ENCODE data around the gene CDNF. TPM values are rescaled to one million over a fixed set of nuclear protein-coding genes. Genes with fewer than 3 reads are reported as not detected.

The CDNF gene
- total and polyA plus RNA-seq, 4 donors = 1.5 to 5.9 (median 2.9) TPM

GRCh38 chr10:14859043-14859442, 21.2 kb upstream of the CDNF start (continued):
- TF ChIP-seq, protein P1, sequence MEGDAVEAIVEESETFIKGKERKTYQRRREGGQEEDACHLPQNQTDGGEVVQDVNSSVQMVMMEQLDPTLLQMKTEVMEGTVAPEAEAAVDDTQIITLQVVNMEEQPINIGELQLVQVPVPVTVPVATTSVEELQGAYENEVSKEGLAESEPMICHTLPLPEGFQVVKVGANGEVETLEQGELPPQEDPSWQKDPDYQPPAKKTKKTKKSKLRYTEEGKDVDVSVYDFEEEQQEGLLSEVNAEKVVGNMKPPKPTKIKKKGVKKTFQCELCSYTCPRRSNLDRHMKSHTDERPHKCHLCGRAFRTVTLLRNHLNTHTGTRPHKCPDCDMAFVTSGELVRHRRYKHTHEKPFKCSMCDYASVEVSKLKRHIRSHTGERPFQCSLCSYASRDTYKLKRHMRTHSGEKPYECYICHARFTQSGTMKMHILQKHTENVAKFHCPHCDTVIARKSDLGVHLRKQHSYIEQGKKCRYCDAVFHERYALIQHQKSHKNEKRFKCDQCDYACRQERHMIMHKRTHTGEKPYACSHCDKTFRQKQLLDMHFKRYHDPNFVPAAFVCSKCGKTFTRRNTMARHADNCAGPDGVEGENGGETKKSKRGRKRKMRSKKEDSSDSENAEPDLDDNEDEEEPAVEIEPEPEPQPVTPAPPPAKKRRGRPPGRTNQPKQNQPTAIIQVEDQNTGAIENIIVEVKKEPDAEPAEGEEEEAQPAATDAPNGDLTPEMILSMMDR (IDR thresholded peaks at IDR 0.05; ENCODE audit: low read depth, low read length, missing input control) = no peak
- TF ChIP-seq MAX (IDR thresholded peaks at IDR 0.05) = no peak
- TF ChIP-seq, protein P2, sequence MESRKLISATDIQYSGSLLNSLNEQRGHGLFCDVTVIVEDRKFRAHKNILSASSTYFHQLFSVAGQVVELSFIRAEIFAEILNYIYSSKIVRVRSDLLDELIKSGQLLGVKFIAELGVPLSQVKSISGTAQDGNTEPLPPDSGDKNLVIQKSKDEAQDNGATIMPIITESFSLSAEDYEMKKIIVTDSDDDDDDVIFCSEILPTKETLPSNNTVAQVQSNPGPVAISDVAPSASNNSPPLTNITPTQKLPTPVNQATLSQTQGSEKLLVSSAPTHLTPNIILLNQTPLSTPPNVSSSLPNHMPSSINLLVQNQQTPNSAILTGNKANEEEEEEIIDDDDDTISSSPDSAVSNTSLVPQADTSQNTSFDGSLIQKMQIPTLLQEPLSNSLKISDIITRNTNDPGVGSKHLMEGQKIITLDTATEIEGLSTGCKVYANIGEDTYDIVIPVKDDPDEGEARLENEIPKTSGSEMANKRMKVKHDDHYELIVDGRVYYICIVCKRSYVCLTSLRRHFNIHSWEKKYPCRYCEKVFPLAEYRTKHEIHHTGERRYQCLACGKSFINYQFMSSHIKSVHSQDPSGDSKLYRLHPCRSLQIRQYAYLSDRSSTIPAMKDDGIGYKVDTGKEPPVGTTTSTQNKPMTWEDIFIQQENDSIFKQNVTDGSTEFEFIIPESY (IDR thresholded peaks at IDR 0.05) = no peak

DNA sequence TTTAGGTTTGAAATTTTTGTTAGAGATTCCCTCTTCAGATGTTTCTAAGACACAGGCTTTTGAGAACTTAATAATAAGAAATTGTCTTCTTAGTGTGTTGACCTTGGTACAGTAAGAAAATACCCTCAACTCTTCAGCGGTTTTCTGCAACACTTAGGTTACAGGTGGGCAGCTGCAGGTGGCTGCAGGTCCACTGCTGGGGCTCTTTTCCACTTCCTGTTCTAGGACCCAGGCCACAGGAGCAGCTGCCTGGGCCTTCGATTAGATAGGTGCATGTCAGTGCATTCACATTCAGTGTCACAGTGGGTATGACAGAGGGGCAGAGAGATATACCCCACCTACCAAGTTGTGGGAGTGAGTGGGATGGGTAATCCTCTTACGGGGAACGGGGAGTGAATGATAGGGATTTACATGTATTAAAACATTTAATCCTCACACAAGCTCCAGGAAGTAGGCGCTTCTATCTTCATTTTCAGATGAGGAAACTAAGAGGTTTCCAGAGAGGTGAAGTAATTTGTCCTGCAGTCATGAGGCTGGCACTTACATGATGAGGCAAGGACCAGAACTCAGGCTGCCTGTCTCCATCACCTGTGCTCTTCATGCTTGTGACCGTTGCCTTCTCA, 20.6 kb upstream of the CDNF start:
- 94% methylated on average over 6 of the region's 6 CpGs for WGBS
- H3K27ac ChIP-seq (ENCODE audit: low read depth in 1 of 2, low read length in 2 of 2) = no peak overlapping the region
- no peak overlapping the region for H3K9ac ChIP-seq (ENCODE audit: low read depth in 1 of 2, low read length in 2 of 2)
- peaks cover 0 to 16% (median 9%) of the 10 kb centered on the region in 4 donors for H3K36me3 ChIP-seq (ENCODE audit: control insufficient read depth in 4 of 4, insufficient read depth in 3 of 4, low read depth in 1 of 4, low read length in 3 of 4)
- H3K4me1 ChIP-seq (ENCODE audit: control insufficient read depth in 4 of 4, insufficient read depth in 4 of 4, low read length in 3 of 4) = no peaks in the 10 kb centered on the region
- H3K27me3 ChIP-seq (ENCODE audit: control insufficient read depth in 4 of 4, insufficient read depth in 4 of 4, low read length in 3 of 4) = no peaks in the 10 kb centered on the region
- no peak overlapping the region for H3K4me3 ChIP-seq (ENCODE audit: low read depth in 1 of 3, low read length in 3 of 3)
- H3K9me3 ChIP-seq (ENCODE audit: control insufficient read depth in 4 of 4, low read length in 3 of 4) = no peaks in the 10 kb centered on the region
- DNase-seq (ENCODE audit: low spot score) = no peak
- TF ChIP-seq, protein P1 (IDR thresholded peaks at IDR 0.05; ENCODE audit: low read depth, low read length, missing input control) = no peak
- TF ChIP-seq, protein P3, sequence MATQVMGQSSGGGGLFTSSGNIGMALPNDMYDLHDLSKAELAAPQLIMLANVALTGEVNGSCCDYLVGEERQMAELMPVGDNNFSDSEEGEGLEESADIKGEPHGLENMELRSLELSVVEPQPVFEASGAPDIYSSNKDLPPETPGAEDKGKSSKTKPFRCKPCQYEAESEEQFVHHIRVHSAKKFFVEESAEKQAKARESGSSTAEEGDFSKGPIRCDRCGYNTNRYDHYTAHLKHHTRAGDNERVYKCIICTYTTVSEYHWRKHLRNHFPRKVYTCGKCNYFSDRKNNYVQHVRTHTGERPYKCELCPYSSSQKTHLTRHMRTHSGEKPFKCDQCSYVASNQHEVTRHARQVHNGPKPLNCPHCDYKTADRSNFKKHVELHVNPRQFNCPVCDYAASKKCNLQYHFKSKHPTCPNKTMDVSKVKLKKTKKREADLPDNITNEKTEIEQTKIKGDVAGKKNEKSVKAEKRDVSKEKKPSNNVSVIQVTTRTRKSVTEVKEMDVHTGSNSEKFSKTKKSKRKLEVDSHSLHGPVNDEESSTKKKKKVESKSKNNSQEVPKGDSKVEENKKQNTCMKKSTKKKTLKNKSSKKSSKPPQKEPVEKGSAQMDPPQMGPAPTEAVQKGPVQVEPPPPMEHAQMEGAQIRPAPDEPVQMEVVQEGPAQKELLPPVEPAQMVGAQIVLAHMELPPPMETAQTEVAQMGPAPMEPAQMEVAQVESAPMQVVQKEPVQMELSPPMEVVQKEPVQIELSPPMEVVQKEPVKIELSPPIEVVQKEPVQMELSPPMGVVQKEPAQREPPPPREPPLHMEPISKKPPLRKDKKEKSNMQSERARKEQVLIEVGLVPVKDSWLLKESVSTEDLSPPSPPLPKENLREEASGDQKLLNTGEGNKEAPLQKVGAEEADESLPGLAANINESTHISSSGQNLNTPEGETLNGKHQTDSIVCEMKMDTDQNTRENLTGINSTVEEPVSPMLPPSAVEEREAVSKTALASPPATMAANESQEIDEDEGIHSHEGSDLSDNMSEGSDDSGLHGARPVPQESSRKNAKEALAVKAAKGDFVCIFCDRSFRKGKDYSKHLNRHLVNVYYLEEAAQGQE (IDR thresholded peaks at IDR 0.05) = no peak
- TF ChIP-seq, protein P2 (IDR thresholded peaks at IDR 0.05) = no peak
- TF ChIP-seq FOXA2 (IDR thresholded peaks at IDR 0.05) (no peak), MAX (IDR thresholded peaks at IDR 0.05) (no peak), SP1 (IDR thresholded peaks at IDR 0.05) (no peak), ATF3 (IDR thresholded peaks at IDR 0.05) (no peak), FOXA1 (IDR thresholded peaks at IDR 0.05) (no peak)
